ENCODE measurements around the gene HPGDS.

- TF ChIP-seq CREB1 (IDR thresholded peaks at IDR 0.05; ENCODE audit: low read depth) (no peak), USF1 (IDR thresholded peaks at IDR 0.05) (no peak), RAD21 (IDR thresholded peaks at IDR 0.05; ENCODE audit: low read depth) (no peak), FOXM1 (IDR thresholded peaks at IDR 0.05; ENCODE audit: borderline replicate concordance, low read depth) (no peak)
These were observed 67.7 kb downstream of the HPGDS start for GRCh38 chr4:94274912-94275311.

All from Ishikawa (cell line).